MCF 10A (cell line): ENCODE results near the gene RASSF5. TPM values are rescaled to one million over a fixed set of nuclear protein-coding genes. Genes with fewer than 3 reads are reported as not detected.
A peak's percentile ranks its signal among the peaks of the same experiment; 100 is the strongest.

Experiments
- BruUV-seq: library from RNA; stranded (reverse); fragments of 400-500 nt; replicated peaks from 2 replicates; lab custom pipeline; 2021; lab: Mats Ljungman, UMichigan
- CTCF ChIA-PET: fragments of 300-600 bp; sonication (Branson Sonifier 250); formaldehyde crosslinking; extraction: SDS; loops from one replicate; lab custom pipeline; 2021; ENCODE audit warnings: antibody characterized with exemption, inconsistent platforms; lab: Yijun Ruan, JAX
- POLR2A ChIA-PET: fragments of 300-600, 350-650 bp; sonication (Branson Sonifier 250); formaldehyde crosslinking; extraction: SDS; loops from one replicate; lab custom pipeline; 2020; ENCODE audit warnings: antibody characterized with exemption, inconsistent platforms; lab: Yijun Ruan, JAX
- DNase-seq: peaks from one replicate; pipeline ENCODE4 v3.0.0-alpha.2; 2018; ENCODE audit not compliant: unreplicated experiment
- H3K27ac Mint-ChIP-seq: one replicate; pipeline ENCODE4 v1.8.0; 2022; ENCODE audit warnings: mild to moderate bottlenecking, low read depth, mixed read lengths; ENCODE audit not compliant: unreplicated experiment
- H3K27me3 Mint-ChIP-seq: one replicate; pipeline ENCODE4 v1.8.0; 2022; ENCODE audit warnings: mixed read lengths; ENCODE audit not compliant: insufficient read depth, unreplicated experiment
- H3K36me3 Mint-ChIP-seq: one replicate; pipeline ENCODE4 v1.8.0; 2022; ENCODE audit warnings: mild to moderate bottlenecking, moderate library complexity, mixed read lengths; ENCODE audit not compliant: insufficient read depth, unreplicated experiment
- H3K4me1 Mint-ChIP-seq: one replicate; pipeline ENCODE4 v1.8.0; 2022; ENCODE audit warnings: mixed read lengths; ENCODE audit not compliant: insufficient read depth, unreplicated experiment
- H3K4me3 Mint-ChIP-seq: one replicate; pipeline ENCODE4 v1.8.0; 2022; ENCODE audit warnings: mild to moderate bottlenecking, moderate library complexity, mixed read lengths; ENCODE audit not compliant: unreplicated experiment
- H3K9me3 Mint-ChIP-seq: one replicate; pipeline ENCODE4 v1.8.0; 2022; ENCODE audit warnings: mixed read lengths; ENCODE audit not compliant: unreplicated experiment
- CTCF ChIP-seq: fragments of 200-600 bp; IDR thresholded peaks from one replicate; pipeline ENCODE4 v1.8.0; 2022; ENCODE audit warnings: antibody characterized with exemption, mild to moderate bottlenecking; ENCODE audit not compliant: unreplicated experiment
- intact Hi-C: fragments of 100-400 bp; cut with micrococcal nuclease; formaldehyde crosslinking; loops from 2 replicates; pipeline ENCODE4 v1.14.1; 2022
- total RNA-seq: library from RNA; stranded (reverse); gene quantifications from 2 replicates; pipeline ENCODE4 v1.2.3, GENCODE V29; 2022

The RASSF5 gene
- total RNA-seq, 1 experiment from 2014 or later = 8.3 TPM

DNA sequence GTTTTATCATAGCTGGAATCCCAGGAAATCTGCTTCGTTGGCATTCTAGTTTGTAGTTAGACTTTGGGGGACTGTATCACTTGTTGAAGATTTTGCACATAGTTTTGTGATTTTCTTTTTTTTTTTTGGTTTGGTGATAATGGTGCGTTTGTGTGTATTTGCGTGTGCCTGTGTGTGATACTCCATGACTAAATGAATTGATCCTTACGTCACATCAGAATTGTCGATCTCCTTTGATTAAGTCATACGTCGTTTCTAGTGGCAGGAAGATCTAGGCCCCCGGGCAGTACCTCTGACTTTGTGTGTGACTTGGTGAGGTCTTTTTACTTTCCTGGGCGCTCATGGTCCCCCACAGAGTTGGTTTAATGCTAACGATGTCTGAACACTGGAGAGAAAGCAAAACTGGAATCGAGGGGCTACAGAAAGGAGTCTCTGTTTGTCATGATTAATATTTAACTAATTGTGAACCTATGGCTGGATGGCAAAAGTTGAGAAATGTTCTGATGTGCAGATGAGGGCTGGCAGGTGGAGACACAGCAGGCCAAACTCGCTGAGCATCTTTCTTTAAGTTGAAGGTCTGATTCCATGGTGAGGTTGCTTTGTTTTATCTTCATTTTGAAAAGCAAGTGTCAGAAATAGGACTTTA lies 2.4 kb downstream of the RASSF5 start:
- DNase-seq = no peak
- Mint-ChIP-seq H3K36me3 (peaks cover 9% of the 10 kb centered on the region), H3K4me1 (peaks cover 75% of the 10 kb centered on the region), H3K4me3 (no peak overlapping the region), H3K27ac (no peak overlapping the region), H3K9me3 (no peaks in the 10 kb centered on the region), H3K27me3 (no peaks in the 10 kb centered on the region)
- intact Hi-C loops = loop anchor here (10.0 kb wide), 1 partner anchor 295 kb away; no protein-coding TSS in a partner anchor
- ChIA-PET POLR2A (no interaction called here), CTCF (interaction anchor here (0.6 kb wide), 1 partner anchor 125 kb away, joined by 3 read pairs; the partner anchor contains the start of gene DYRK3)
- TF ChIP-seq CTCF = no peak
- BruUV-seq = TSS peak; percentile 5

DNA sequence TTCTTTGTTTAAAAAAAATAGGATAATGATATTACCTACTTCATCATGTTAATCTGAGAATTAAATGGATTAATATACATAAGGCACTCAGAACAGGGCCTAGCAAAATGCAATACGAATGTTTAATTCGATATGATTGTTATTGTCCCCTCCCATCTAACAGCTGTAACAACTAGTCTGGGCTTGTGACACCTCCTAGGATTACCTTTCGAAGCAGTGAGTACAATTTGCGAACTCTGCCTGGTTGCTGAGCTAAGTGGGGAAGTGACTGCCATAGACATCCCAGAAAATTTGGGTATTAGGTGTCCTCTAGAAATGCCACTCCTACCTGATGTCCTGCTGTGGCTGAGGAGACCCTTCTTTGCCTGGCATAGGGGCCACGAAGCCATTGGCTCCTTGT lies 3.0 kb downstream of the RASSF5 start:
- H3K27ac Mint-ChIP-seq = peak overlapping the region; percentile 99
- CTCF ChIA-PET = interaction anchor here (0.7 to 0.9 kb wide), 4 partner anchors 20 to 74 kb away, joined by 3 read pairs; no protein-coding TSS in a partner anchor
- H3K36me3 Mint-ChIP-seq = peaks cover 9% of the 10 kb centered on the region
- BruUV-seq = no TSS peak
- no peaks in the 10 kb centered on the region for H3K27me3 Mint-ChIP-seq
- TF ChIP-seq CTCF = no peak
- no peak overlapping the region for H3K4me3 Mint-ChIP-seq
- intact Hi-C loops = no loop called here
- no peaks in the 10 kb centered on the region for H3K9me3 Mint-ChIP-seq
- H3K4me1 Mint-ChIP-seq = peaks cover 77% of the 10 kb centered on the region
- POLR2A ChIA-PET = interaction anchor here (1.0 to 1.2 kb wide), 3 partner anchors 9 to 40 kb away, joined by 3 to 9 read pairs (median 5); partner anchors contain the start of gene IKBKE
- no peak for DNase-seq

GRCh38 chr1:206511362-206512057 lies 4.2 kb downstream of the RASSF5 start:
- H3K27ac Mint-ChIP-seq = peak overlapping the region; percentile 99
- no peak overlapping the region for H3K4me3 Mint-ChIP-seq
- H3K4me1 Mint-ChIP-seq = peaks cover 77% of the 10 kb centered on the region
- peaks cover 9% of the 10 kb centered on the region for H3K36me3 Mint-ChIP-seq
- no TSS peak for BruUV-seq
- no peak for DNase-seq
- ChIA-PET POLR2A (interaction anchor here (0.7 to 1.7 kb wide), 7 partner anchors 11 to 124 kb away, joined by 3 to 9 read pairs (median 4); partner anchors contain the start of genes DYRK3 and IKBKE), CTCF (interaction anchor here (0.6 to 2.4 kb wide), 7 partner anchors 8 to 543 kb away, joined by 3 to 16 read pairs (median 4); no protein-coding TSS in a partner anchor)
- TF ChIP-seq CTCF = no peak
- no peaks in the 10 kb centered on the region for H3K9me3 Mint-ChIP-seq
- H3K27me3 Mint-ChIP-seq = no peaks in the 10 kb centered on the region
- intact Hi-C loops = no loop called here
